ENCODE data around the gene FAM32A. TPM values are rescaled to one million over a fixed set of nuclear protein-coding genes. Genes with fewer than 3 reads are reported as not detected.

The FAM32A gene
- polyA plus RNA-seq, 1 of the 3 experiments (the other 2 are of a cell fraction): 156 TPM

- Histone ChIP-seq H4K20me1 (ENCODE audit: insufficient read depth) (0 out of 2 replicates have a peak, but pooled peaks cover 3% of the 10 kb centered on the region), H3K27ac (ENCODE audit: low read depth in 2 of 2, low read length in 1 of 2) (no peak overlapping the region), H3K4me3 (ENCODE audit: low read depth in 2 of 2, low read length in 1 of 2) (no peak overlapping the region), H3K4me1 (ENCODE audit: control insufficient read depth in 1 of 2, insufficient read depth in 2 of 2, low read depth in 1 of 2, low read length in 1 of 2) (no peaks in the 10 kb centered on the region), H3K79me2 (ENCODE audit: insufficient read depth) (peaks cover 21% of the 10 kb centered on the region; the same call in 1 of the 2 replicates), H3K9ac (no peak overlapping the region), H3K9me2 (no peaks in the 10 kb centered on the region), H3K9me3 (peaks cover 8% of the 10 kb centered on the region; the same call in 1 of the 2 replicates), H2AFZ (ENCODE audit: low read depth) (no peak overlapping the region), H3F3A (replicated peaks; ENCODE audit: insufficient read depth) (peaks cover 2% of the 10 kb centered on the region), H3K36me3 (replicated peaks in 1 of 2; ENCODE audit: control insufficient read depth in 1 of 2, insufficient read depth in 2 of 2, low read length in 1 of 2) (peaks cover 45 to 77% of the 10 kb centered on the region in 2 experiments), H3K27me3 (ENCODE audit: insufficient read depth) (no peaks in the 10 kb centered on the region), H3K4me2 (no peak overlapping the region)
- 100% methylated on average over 2 of the region's 16 CpGs for WGBS (ENCODE audit: low lambda C conversion rate)
- DNase-seq: no peak
- no peak for TF ChIP-seq YY1 (IDR thresholded peaks at IDR 0.05; ENCODE audit: low read depth)
- TF ChIP-seq TCF12 (IDR thresholded peaks at IDR 0.05): no peak
- TF ChIP-seq FOXM1 (IDR thresholded peaks at IDR 0.05; ENCODE audit: low read depth): no peak
- no peak for TF ChIP-seq FOXJ3 (CRISPR knock-in tag; IDR thresholded peaks at IDR 0.05)
- no peak for TF ChIP-seq IRF3 (IDR thresholded peaks at IDR 0.05; ENCODE audit: low read depth, low read length)
- TF ChIP-seq GABPA (IDR thresholded peaks at IDR 0.05; ENCODE audit: low read depth): no peak
- TF ChIP-seq REST (IDR thresholded peaks at IDR 0.05; ENCODE audit: low read depth, low read length): no peak
- TF ChIP-seq RAD21 (IDR thresholded peaks at IDR 0.05; ENCODE audit: low read length): no peak
- TF ChIP-seq RFX5 (IDR thresholded peaks at IDR 0.05; ENCODE audit: low read length): no peak
- CTCF ChIA-PET: interaction anchor here (0.5 to 1.0 kb wide), 2 partner anchors 9 to 15 kb away, joined by 3 read pairs; no protein-coding TSS in a partner anchor
- POLR2A ChIA-PET: no interaction called here
These were observed 41.0 kb downstream of the FAM32A start for GRCh38 chr19:16226184-16226591.

- POLR2A ChIA-PET: no interaction called here
- Histone ChIP-seq H3K27me3 (ENCODE audit: insufficient read depth) (no peaks in the 10 kb centered on the region), H3K27ac (ENCODE audit: low read depth in 2 of 2, low read length in 1 of 2) (no peak overlapping the region; a peak in 1 of 4 replicates), H3K4me2 (no peak overlapping the region), H3K9me3 (no peaks in the 10 kb centered on the region), H2AFZ (ENCODE audit: low read depth) (no peak overlapping the region), H3K9me2 (no peaks in the 10 kb centered on the region), H3K9ac (no peak overlapping the region), H4K20me1 (ENCODE audit: insufficient read depth) (0 out of 2 replicates have a peak, but pooled peaks cover 3% of the 10 kb centered on the region), H3K4me1 (ENCODE audit: control insufficient read depth in 1 of 2, insufficient read depth in 2 of 2, low read depth in 1 of 2, low read length in 1 of 2) (no peaks in the 10 kb centered on the region), H3K4me3 (ENCODE audit: low read depth in 2 of 2, low read length in 1 of 2) (no peak overlapping the region), H3F3A (replicated peaks; ENCODE audit: insufficient read depth) (no peaks in the 10 kb centered on the region), H3K79me2 (ENCODE audit: insufficient read depth) (peaks cover 14% of the 10 kb centered on the region; the same call in 1 of the 2 replicates), H3K36me3 (replicated peaks in 1 of 2; ENCODE audit: control insufficient read depth in 1 of 2, insufficient read depth in 2 of 2, low read length in 1 of 2) (peaks cover 41 to 78% of the 10 kb centered on the region in 2 experiments)
- CTCF ChIA-PET: interaction anchor here (0.5 to 1.0 kb wide), 3 partner anchors 8 to 114 kb away, joined by 3 read pairs; no protein-coding TSS in a partner anchor
- 82% methylated on average over 14 of the region's 33 CpGs for WGBS (ENCODE audit: low lambda C conversion rate)
- DNase-seq: peak; percentile 14
- TF ChIP-seq FOSL2 (IDR thresholded peaks at IDR 0.05; ENCODE audit: borderline replicate concordance, low read depth): no peak
- TF ChIP-seq RXRA (IDR thresholded peaks at IDR 0.05; ENCODE audit: borderline replicate concordance, low read depth): no peak
- no peak for TF ChIP-seq ZBTB33 (IDR thresholded peaks at IDR 0.05; ENCODE audit: borderline replicate concordance, low read depth)
- no peak for TF ChIP-seq POLR2AphosphoS5 (IDR thresholded peaks at IDR 0.05; ENCODE audit: low read depth, low read length)
- TF ChIP-seq REST (IDR thresholded peaks at IDR 0.05; ENCODE audit: low read depth, low read length): no peak
- no peak for TF ChIP-seq MEF2A (IDR thresholded peaks at IDR 0.05; ENCODE audit: borderline replicate concordance, low read depth)
- no peak for TF ChIP-seq MXI1 (IDR thresholded peaks at IDR 0.05; ENCODE audit: low read depth, low read length)
These were observed 41.9 kb downstream of the FAM32A start for GRCh38 chr19:16226878-16227836.

Measured in SK-N-SH (cell line).